MM.1S (cell line): ENCODE data around the gene STK17B.

Experiments used
- DNase-seq: peaks from one replicate; pipeline ENCODE4 v3.0.0-alpha.2; 2015
- H2AFZ ChIP-seq: fragments of 300-600 bp; sonication (generic); 2 replicates; pipeline ENCODE4 v1.6.0; 2016; ENCODE audit warnings: antibody characterized with exemption, low read length
- H3F3A ChIP-seq: fragments of 300-600 bp; sonication (generic); 2 replicates; pipeline ENCODE4 v1.6.1; 2016; ENCODE audit warnings: mild to moderate bottlenecking, antibody characterized with exemption, low read length, moderate library complexity, mixed read lengths; ENCODE audit not compliant: insufficient read depth
- H3K27ac ChIP-seq: fragments of 300-600 bp; sonication (generic); 2 replicates; pipeline ENCODE4 v1.5.1; 2016; ENCODE audit warnings: mild to moderate bottlenecking, low read length
- H3K27me3 ChIP-seq: fragments of 300-600 bp; sonication (generic); replicated peaks from 2 replicates; pipeline ENCODE4 v1.6.0; 2016; ENCODE audit warnings: low read length; ENCODE audit not compliant: insufficient read depth
- H3K36me3 ChIP-seq: fragments of 300-600 bp; sonication (generic); replicated peaks from 2 replicates; pipeline ENCODE4 v1.6.1; 2016; ENCODE audit warnings: mild to moderate bottlenecking, low read length, mixed read lengths; ENCODE audit not compliant: insufficient read depth
- H3K4me1 ChIP-seq: fragments of 300-600 bp; sonication (generic); 2 replicates; pipeline ENCODE4 v1.6.1; 2016; ENCODE audit warnings: low read length, mixed read lengths
- H3K4me2 ChIP-seq: fragments of 300-600 bp; sonication (generic); 2 replicates; pipeline ENCODE4 v1.6.0; 2016; ENCODE audit warnings: low read depth, low read length
- H3K4me3 ChIP-seq: fragments of 300-600 bp; sonication (generic); 2 replicates; pipeline ENCODE4 v1.5.1; 2016; ENCODE audit warnings: low read length, mixed read lengths
- H3K79me2 ChIP-seq: fragments of 300-600 bp; sonication (generic); 2 replicates; pipeline ENCODE4 v1.6.1; 2016; ENCODE audit warnings: mixed run types, low read length, mixed read lengths
- H3K9ac ChIP-seq: fragments of 300-600 bp; sonication (generic); 2 replicates; pipeline ENCODE4 v1.6.1; 2016; ENCODE audit warnings: low read length, mixed read lengths
- H3K9me2 ChIP-seq: fragments of 300-600 bp; sonication (generic); replicated peaks from 2 replicates; pipeline ENCODE4 v1.6.1; 2016; ENCODE audit warnings: mild to moderate bottlenecking, low read length, mixed read lengths; ENCODE audit not compliant: insufficient read depth
- H3K9me3 ChIP-seq: fragments of 300-600 bp; sonication (generic); replicated peaks from 2 replicates; pipeline ENCODE4 v1.6.1; 2016; ENCODE audit warnings: mild to moderate bottlenecking, low read length, mixed read lengths; ENCODE audit not compliant: insufficient read depth
- H4K20me1 ChIP-seq: fragments of 300-600 bp; sonication (generic); 2 replicates; pipeline ENCODE4 v1.6.1; 2016; ENCODE audit warnings: mild to moderate bottlenecking, low read length, moderate library complexity, mixed read lengths; ENCODE audit not compliant: insufficient read depth
- EZH2 ChIP-seq: fragments of 300-600 bp; sonication (generic); optimal IDR thresholded peaks from 2 replicates; pipeline ENCODE3; 2017; ENCODE audit warnings: low read depth, mild to moderate bottlenecking, antibody characterized with exemption, low read length, mixed read lengths
- EZH2phosphoT487 ChIP-seq: fragments of 300-600 bp; sonication (generic); IDR thresholded peaks from 2 replicates; pipeline ENCODE4 v1.6.1; 2018; ENCODE audit warnings: antibody characterized with exemption, low read length
- TF ChIP-seq, protein P1 (sequence below): fragments of 300-600 bp; sonication (generic); IDR thresholded peaks from 2 replicates; pipeline ENCODE4 v1.5.1; 2016; ENCODE audit warnings: antibody characterized with exemption, low read length, mixed read lengths

The STK17B gene

DNA sequence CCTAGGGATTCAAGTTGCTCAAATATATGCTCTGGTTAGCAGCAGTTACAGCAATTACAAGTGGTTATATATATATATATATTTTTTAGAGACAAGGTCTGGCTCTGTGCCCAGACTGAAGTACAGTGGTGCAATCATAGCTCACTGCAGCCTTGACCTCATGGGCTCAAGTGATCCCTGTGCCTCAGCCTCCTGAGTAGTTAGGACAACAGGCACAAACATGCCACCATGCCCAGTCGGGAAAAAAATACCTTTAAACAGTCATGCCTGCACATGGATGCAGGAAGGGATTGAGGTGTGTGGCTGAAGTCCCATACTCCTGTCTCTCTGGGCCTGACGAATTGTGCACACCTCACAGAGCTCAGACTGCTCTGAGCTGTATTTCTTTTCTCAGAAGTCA, 83.2 kb downstream of the STK17B start:
- no peaks in the 10 kb centered on the region for H4K20me1 ChIP-seq
- no peaks in the 10 kb centered on the region for H3K9me2 ChIP-seq
- no peak for DNase-seq
- H3K27ac ChIP-seq: no peak overlapping the region
- H3K79me2 ChIP-seq: no peaks in the 10 kb centered on the region
- no peak overlapping the region for H3K4me2 ChIP-seq
- H3K36me3 ChIP-seq: no peaks in the 10 kb centered on the region
- no peaks in the 10 kb centered on the region for H3K9me3 ChIP-seq
- no peaks in the 10 kb centered on the region for H3F3A ChIP-seq
- no peak overlapping the region for H3K4me3 ChIP-seq
- TF ChIP-seq EZH2phosphoT487 (no peak), EZH2 (no peak)
- TF ChIP-seq, protein P1, sequence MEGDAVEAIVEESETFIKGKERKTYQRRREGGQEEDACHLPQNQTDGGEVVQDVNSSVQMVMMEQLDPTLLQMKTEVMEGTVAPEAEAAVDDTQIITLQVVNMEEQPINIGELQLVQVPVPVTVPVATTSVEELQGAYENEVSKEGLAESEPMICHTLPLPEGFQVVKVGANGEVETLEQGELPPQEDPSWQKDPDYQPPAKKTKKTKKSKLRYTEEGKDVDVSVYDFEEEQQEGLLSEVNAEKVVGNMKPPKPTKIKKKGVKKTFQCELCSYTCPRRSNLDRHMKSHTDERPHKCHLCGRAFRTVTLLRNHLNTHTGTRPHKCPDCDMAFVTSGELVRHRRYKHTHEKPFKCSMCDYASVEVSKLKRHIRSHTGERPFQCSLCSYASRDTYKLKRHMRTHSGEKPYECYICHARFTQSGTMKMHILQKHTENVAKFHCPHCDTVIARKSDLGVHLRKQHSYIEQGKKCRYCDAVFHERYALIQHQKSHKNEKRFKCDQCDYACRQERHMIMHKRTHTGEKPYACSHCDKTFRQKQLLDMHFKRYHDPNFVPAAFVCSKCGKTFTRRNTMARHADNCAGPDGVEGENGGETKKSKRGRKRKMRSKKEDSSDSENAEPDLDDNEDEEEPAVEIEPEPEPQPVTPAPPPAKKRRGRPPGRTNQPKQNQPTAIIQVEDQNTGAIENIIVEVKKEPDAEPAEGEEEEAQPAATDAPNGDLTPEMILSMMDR: no peak
- no peak overlapping the region for H2AFZ ChIP-seq
- no peak overlapping the region for H3K9ac ChIP-seq
- no peaks in the 10 kb centered on the region for H3K4me1 ChIP-seq
- no peaks in the 10 kb centered on the region for H3K27me3 ChIP-seq

DNA sequence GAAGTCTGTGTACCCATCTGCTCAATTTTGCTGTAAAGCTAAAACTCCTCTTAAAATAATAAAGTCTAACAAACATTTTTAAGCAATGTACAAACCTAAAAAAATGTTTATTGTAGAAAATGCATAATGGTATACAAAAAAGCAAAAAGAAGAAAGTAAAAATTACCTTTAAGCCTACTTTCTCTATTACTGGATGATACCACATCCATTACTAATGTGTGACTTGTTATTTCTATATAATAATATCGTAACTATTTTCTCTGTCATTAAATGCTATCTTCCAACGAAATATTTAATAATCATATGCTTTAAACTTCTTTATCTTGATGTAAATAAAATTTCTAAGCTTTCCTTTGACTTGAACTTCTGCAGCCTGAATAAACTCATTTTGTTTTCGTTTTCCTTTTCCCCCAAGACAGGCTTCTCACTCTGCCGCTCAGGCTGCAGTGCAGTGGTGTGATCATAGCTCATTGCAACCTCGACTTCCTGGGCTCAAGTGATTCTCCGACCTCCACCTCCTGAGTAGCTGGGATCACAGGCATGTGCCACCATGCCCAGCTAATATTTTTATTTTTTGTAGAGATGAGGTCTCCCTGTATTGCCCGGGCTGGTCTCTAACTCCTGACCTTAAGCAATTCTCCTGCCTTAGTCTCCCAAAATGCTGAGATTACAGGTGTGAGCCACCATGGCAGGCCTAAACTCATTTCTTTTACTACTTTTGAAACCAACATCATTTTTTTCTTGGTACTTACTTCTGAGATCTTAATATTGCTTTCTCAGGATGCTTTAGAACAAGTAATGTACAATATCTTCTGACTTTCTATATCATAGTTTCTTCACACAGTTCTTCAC, 84.6 kb downstream of the STK17B start:
- Histone ChIP-seq H3F3A (no peaks in the 10 kb centered on the region), H3K4me3 (no peak overlapping the region), H3K4me2 (peak overlapping the region; percentile 21; the same call in 1 of the 2 replicates), H3K36me3 (no peaks in the 10 kb centered on the region), H3K4me1 (no peaks in the 10 kb centered on the region), H3K79me2 (no peaks in the 10 kb centered on the region), H3K27ac (no peak overlapping the region), H3K9ac (no peak overlapping the region), H4K20me1 (no peaks in the 10 kb centered on the region), H3K9me2 (no peaks in the 10 kb centered on the region), H3K9me3 (no peaks in the 10 kb centered on the region), H3K27me3 (no peaks in the 10 kb centered on the region), H2AFZ (no peak overlapping the region)
- no peak for TF ChIP-seq EZH2
- TF ChIP-seq, protein P1: no peak
- TF ChIP-seq EZH2phosphoT487: no peak
- DNase-seq: no peak

DNA sequence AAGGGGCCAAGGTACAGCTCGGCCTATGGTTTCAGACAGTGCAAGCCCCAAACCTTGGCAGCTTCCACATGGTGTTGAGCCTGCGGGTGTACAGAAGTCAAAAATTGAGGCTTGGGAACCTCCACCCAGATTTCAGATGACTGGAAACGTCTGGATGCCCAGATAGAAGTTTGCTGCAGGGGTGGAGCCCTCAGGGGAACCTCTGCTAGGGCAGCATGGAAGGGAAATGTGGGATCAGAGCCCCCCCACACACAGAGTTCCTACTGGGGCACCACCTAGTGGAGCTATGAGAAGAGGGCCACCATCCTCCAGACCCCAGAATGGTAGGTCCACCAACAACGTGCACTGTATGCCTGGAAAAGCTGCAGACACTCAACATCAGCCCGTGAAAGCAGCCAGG, 87.8 kb downstream of the STK17B start:
- no peak overlapping the region for H2AFZ ChIP-seq
- H3K9ac ChIP-seq: no peak overlapping the region
- no peak overlapping the region for H3K4me3 ChIP-seq
- no peaks in the 10 kb centered on the region for H3K36me3 ChIP-seq
- peaks cover 17% of the 10 kb centered on the region for H3K4me1 ChIP-seq
- H3K79me2 ChIP-seq: no peaks in the 10 kb centered on the region
- no peak overlapping the region for H3K4me2 ChIP-seq
- no peaks in the 10 kb centered on the region for H4K20me1 ChIP-seq
- DNase-seq: no peak
- H3K27ac ChIP-seq: no peak overlapping the region
- 0 out of 2 replicates have a peak, but pooled peaks cover 4% of the 10 kb centered on the region for H3F3A ChIP-seq
- H3K27me3 ChIP-seq: no peaks in the 10 kb centered on the region
- no peaks in the 10 kb centered on the region for H3K9me2 ChIP-seq
- no peaks in the 10 kb centered on the region for H3K9me3 ChIP-seq
- TF ChIP-seq EZH2phosphoT487 (no peak), EZH2 (no peak)
- TF ChIP-seq, protein P1: no peak
